SU-DHL-6 (cell line): ENCODE measurements around the gene PRR33.

Experiments
- H2AFZ ChIP-seq: fragments of 200-600 bp; sonication (generic); 2 replicates; pipeline ENCODE4 v1.6.1; 2014; ENCODE audit warnings: low read depth, mild to moderate bottlenecking, moderate library complexity, mixed read lengths, antibody characterized with exemption, low read length; ENCODE audit not compliant: severe bottlenecking
- H3F3A ChIP-seq: fragments of 200-600 bp; shearing (Covaris generic); 2 replicates; pipeline ENCODE4 v1.6.0; 2016; ENCODE audit warnings: antibody characterized with exemption, mild to moderate bottlenecking; ENCODE audit not compliant: insufficient read depth
- H3K27ac ChIP-seq: fragments of 200-600 bp; sonication (generic); 2 replicates; pipeline ENCODE4 v1.5.1; 2016; ENCODE audit warnings: low read depth, mild to moderate bottlenecking, low read length, moderate library complexity, mixed read lengths
- H3K27me3 ChIP-seq: fragments of 200-600 bp; sonication (generic), shearing (Covaris generic); 2 replicates; pipeline ENCODE4 v1.6.0; 2014; ENCODE audit warnings: mild to moderate bottlenecking, low read length
- H3K36me3 ChIP-seq: fragments of 200-600 bp; sonication (generic); 2 replicates; pipeline ENCODE4 v1.6.1; 2014; ENCODE audit warnings: mild to moderate bottlenecking, low read length, mixed read lengths
- H3K4me2 ChIP-seq: fragments of 300-600, 200-600 bp; shearing (Covaris generic), sonication (generic); 2 replicates; pipeline ENCODE4 v1.6.0; 2014; ENCODE audit warnings: low read length, low read depth, mild to moderate bottlenecking; ENCODE audit not compliant: poor library complexity, severe bottlenecking
- H3K4me3 ChIP-seq: fragments of 200-600 bp; sonication (generic); 2 replicates; pipeline ENCODE4 v1.5.1; 2014; ENCODE audit warnings: antibody characterized with exemption, low read length, mild to moderate bottlenecking, mixed read lengths; ENCODE audit not compliant: insufficient read depth, poor library complexity, severe bottlenecking
- H3K79me2 ChIP-seq: fragments of 200-600 bp; sonication (generic); 2 replicates; pipeline ENCODE4 v1.6.1; 2014; ENCODE audit warnings: mild to moderate bottlenecking, low read length, moderate library complexity; ENCODE audit not compliant: insufficient read depth
- H3K9ac ChIP-seq: fragments of 200-600 bp; sonication (generic); 2 replicates; pipeline ENCODE4 v1.7.0; 2014; ENCODE audit warnings: mild to moderate bottlenecking, low read length
- H3K9me2 ChIP-seq: fragments of 200-600 bp; sonication (generic); replicated peaks from 2 replicates; pipeline ENCODE4 v1.6.1; 2014; ENCODE audit warnings: low read length; ENCODE audit not compliant: insufficient read depth
- H3K9me3 ChIP-seq: fragments of 200-600 bp; sonication (generic); 2 replicates; pipeline ENCODE4 v1.6.1; 2014; ENCODE audit warnings: low read length, mixed read lengths; ENCODE audit not compliant: insufficient read depth
- H4K20me1 ChIP-seq: fragments of 200-600 bp; sonication (generic); 2 replicates; pipeline ENCODE4 v1.6.1; 2014; ENCODE audit warnings: low read depth, mild to moderate bottlenecking, antibody characterized with exemption, low read length, moderate library complexity, mixed read lengths
- CTCF ChIP-seq: fragments of 200-600 bp; sonication (generic); IDR thresholded peaks from one replicate; pipeline ENCODE4 v1.5.1; 2017; ENCODE audit warnings: antibody characterized with exemption, mild to moderate bottlenecking, low read length, moderate library complexity; ENCODE audit not compliant: insufficient read depth, poor library complexity, severe bottlenecking
- EZH2phosphoT487 ChIP-seq: fragments of 200-600 bp; sonication (generic), shearing (Covaris generic); conservative IDR thresholded peaks from 2 replicates; pipeline ENCODE4 v1.6.1; 2018; ENCODE audit warnings: mild to moderate bottlenecking, antibody characterized with exemption, low read length, moderate library complexity, mixed read lengths

Gene PRR33

GRCh38 chr11:1870721-1871466 is 20.8 kb downstream of the PRR33 start:
- Histone ChIP-seq H3K27me3 (no peaks in the 10 kb centered on the region), H3K9me3 (no peaks in the 10 kb centered on the region), H3K4me2 (no peak overlapping the region), H3K9ac (no peak overlapping the region), H3F3A (no peaks in the 10 kb centered on the region), H3K36me3 (no peaks in the 10 kb centered on the region), H3K79me2 (no peaks in the 10 kb centered on the region), H4K20me1 (no peaks in the 10 kb centered on the region; the same call in 1 of the 2 replicates), H3K27ac (no peak overlapping the region), H3K9me2 (no peaks in the 10 kb centered on the region), H3K4me3 (no peak overlapping the region), H2AFZ (no peak overlapping the region)
- TF ChIP-seq CTCF (no peak), EZH2phosphoT487 (no peak)

GRCh38 chr11:1870326-1870696 is 21.4 kb downstream of the PRR33 start:
- no peaks in the 10 kb centered on the region for H3F3A ChIP-seq
- H3K9me2 ChIP-seq = no peaks in the 10 kb centered on the region
- TF ChIP-seq EZH2phosphoT487 (no peak), CTCF (no peak)
- H3K9ac ChIP-seq = no peak overlapping the region
- H3K4me2 ChIP-seq = no peak overlapping the region
- no peaks in the 10 kb centered on the region for H3K36me3 ChIP-seq
- H3K4me3 ChIP-seq = no peak overlapping the region
- H3K79me2 ChIP-seq = no peaks in the 10 kb centered on the region
- no peaks in the 10 kb centered on the region for H3K9me3 ChIP-seq
- no peak overlapping the region for H3K27ac ChIP-seq
- no peaks in the 10 kb centered on the region for H3K27me3 ChIP-seq
- H2AFZ ChIP-seq = no peak overlapping the region
- no peaks in the 10 kb centered on the region; the same call in 1 of the 2 replicates for H4K20me1 ChIP-seq

GRCh38 chr11:1869427-1870325 is 22.0 kb downstream of the PRR33 start:
- Histone ChIP-seq H3K27ac (no peak overlapping the region), H3K36me3 (no peaks in the 10 kb centered on the region), H3F3A (no peaks in the 10 kb centered on the region), H3K4me2 (no peak overlapping the region), H3K27me3 (no peaks in the 10 kb centered on the region), H2AFZ (no peak overlapping the region), H3K9ac (no peak overlapping the region), H3K79me2 (no peaks in the 10 kb centered on the region), H3K9me2 (no peaks in the 10 kb centered on the region), H4K20me1 (no peaks in the 10 kb centered on the region; the same call in 1 of the 2 replicates), H3K9me3 (no peaks in the 10 kb centered on the region), H3K4me3 (no peak overlapping the region)
- TF ChIP-seq EZH2phosphoT487 (no peak), CTCF (peak; percentile 87)
